Rectal smooth muscle tissue (tissue), 1 donor: ENCODE data around the gene STAT5A.
"Not testable (repeated sequence)": the region's sequence is repeated elsewhere in the genome, so short reads cannot be mapped to it uniquely, and the experiment has no call there.

Experiments used
- H3K27ac ChIP-seq: one replicate; pipeline ENCODE4 v1.7.0; 2013; ENCODE audit warnings: low read depth, low read length, inconsistent platforms
- H3K27me3 ChIP-seq: one replicate; pipeline ENCODE4 v1.7.0; 2013; ENCODE audit warnings: low read length; ENCODE audit not compliant: control insufficient read depth, insufficient read depth
- H3K36me3 ChIP-seq: one replicate; pipeline ENCODE4 v1.7.0; 2013; ENCODE audit warnings: low read length; ENCODE audit not compliant: control insufficient read depth, insufficient read depth
- H3K4me1 ChIP-seq: one replicate; pipeline ENCODE4 v1.7.0; 2013; ENCODE audit warnings: low read length; ENCODE audit not compliant: control insufficient read depth, insufficient read depth
- H3K4me3 ChIP-seq: one replicate; pipeline ENCODE4 v1.7.0; 2013; ENCODE audit warnings: low read length
- H3K9ac ChIP-seq: one replicate; pipeline ENCODE4 v1.7.0; 2013; ENCODE audit warnings: low read length

STAT5A gene

DNA sequence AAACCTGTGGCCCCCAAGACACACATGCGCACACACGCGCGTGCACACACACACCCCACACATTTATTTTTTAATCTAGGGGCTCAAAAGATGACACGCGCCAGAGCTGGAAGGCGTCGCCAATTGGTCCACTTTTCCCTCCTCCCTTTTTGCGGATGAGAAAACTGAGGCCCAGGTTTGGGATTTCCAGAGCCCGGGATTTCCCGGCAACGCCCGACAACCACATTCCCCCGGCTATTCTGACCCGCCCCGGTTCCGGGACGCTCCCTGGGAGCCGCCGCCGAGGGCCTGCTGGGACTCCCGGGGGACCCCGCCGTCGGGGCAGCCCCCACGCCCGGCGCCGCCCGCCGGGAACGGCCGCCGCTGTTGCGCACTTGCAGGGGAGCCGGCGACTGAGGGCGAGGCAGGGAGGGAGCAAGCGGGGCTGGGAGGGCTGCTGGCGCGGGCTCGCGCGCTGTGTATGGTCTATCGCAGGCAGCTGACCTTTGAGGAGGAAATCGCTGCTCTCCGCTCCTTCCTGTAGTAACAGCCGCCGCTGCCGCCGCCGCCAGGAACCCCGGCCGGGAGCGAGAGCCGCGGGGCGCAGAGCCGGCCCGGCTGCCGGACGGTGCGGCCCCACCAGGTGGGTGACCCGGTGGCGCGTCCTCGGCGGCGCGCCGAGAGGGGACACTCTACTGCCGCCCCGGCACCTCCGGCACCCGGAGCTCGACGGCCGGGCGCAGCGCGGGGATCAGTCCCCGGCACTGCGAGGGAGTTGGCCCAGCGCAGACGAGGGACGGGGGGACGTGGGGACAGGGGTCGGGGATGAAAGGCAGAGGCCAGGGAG lies at the start of gene STAT5A:
STAT5A (plus strand) TSS at position 522 of the 826 bp plus-strand sequence. CDS start 914 bp downstream, outside the sequence.
- Histone ChIP-seq H3K4me3 (peak within 1 kb of the TSS; percentile 80), H3K4me1 (peaks cover 10% of the 10 kb centered on the region), H3K9ac (peak within 1 kb of the TSS; percentile 68), H3K27ac (peak within 1 kb of the TSS; percentile 85), H3K36me3 (no peaks in the 10 kb centered on the region), H3K27me3 (no peaks in the 10 kb centered on the region)

DNA sequence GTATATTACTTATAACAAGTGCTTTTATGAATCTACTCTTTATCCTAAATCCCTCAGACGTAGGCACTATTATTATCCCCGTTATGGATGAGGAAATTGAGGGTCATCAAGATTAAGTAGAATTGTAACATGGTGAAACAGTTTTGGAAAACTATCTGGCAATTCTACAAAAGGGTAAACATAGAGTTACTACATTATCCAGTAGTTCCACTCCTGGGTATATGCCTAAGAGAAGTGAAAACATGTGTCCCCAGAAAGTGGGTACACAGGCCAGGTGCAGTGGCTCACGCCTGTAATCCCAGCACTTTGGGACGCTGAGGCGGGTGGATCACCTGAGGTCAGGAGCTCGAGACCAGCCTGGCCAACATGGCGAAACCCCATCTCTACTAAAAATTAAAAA lies 48.7 kb upstream of the STAT5A start:
- H3K27ac ChIP-seq, H3K36me3 ChIP-seq, H3K4me3 ChIP-seq, H3K27me3 ChIP-seq, H3K9ac ChIP-seq, H3K4me1 ChIP-seq: not testable (repeated sequence)

DNA sequence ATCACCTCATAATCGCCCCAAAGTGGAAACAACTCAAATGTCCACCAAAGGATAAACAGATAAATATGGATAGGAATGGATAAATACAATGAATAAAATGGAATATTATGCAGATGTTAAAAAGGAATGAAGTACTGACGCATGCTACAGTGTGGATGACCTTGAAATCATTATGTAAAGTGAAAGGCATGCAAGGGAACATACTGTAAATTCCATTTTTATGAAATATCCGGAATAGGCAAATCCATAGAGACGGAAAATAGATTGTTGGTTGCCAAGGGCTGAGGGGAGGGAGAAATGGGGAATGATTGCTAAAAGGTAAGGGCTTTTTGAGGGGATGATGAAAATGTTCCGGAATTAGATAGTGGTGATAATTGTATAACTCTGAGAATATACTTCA lies 48.1 kb upstream of the STAT5A start:
- Histone ChIP-seq H3K4me1 (no peaks in the 10 kb centered on the region), H3K9ac (no peak overlapping the region), H3K27ac (no peak overlapping the region), H3K36me3 (no peaks in the 10 kb centered on the region), H3K27me3 (no peaks in the 10 kb centered on the region), H3K4me3 (no peak overlapping the region)

DNA sequence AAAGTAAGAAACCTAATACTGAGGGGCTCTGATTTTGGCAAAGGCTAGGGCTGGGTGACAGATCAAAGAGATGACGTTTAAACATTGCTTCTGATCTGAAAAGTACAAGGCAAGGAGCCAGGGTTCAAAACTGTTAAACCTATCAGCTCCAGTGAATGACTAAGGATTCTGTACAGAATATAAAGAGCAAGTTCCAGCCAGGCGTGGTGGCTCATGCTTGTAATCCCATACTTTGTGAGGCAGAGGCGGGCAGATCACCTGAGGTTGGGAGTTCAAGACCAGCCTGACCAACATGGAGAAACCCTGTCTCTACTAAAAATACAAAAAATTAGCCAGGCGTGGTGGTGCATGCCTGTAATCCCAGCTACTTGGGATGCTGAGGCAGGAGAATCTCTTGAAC lies 47.4 kb upstream of the STAT5A start:
- H3K4me1 ChIP-seq, H3K27ac ChIP-seq, H3K27me3 ChIP-seq, H3K36me3 ChIP-seq, H3K4me3 ChIP-seq, H3K9ac ChIP-seq: not testable (repeated sequence)

DNA sequence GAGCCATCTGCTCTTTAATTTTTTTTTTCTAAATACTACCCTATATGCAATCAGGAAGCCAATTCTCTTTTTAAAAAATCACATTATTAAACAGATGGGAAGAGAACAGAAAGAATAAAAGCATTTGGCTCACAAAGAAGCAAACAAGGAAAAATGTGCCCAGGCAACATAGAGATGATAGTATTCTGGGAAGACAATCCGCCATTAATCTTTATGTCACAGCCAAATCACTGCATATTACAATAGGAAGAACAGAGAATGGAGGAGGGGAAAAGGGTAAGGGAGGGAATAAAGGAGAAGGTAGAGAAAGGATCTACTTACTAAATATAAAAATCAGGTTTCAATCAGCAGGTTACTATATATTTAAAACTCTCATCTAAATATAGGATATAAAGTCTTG lies 46.4 kb upstream of the STAT5A start:
- Histone ChIP-seq H3K36me3 (no peaks in the 10 kb centered on the region), H3K27me3 (no peaks in the 10 kb centered on the region), H3K4me3 (no peak overlapping the region), H3K9ac (no peak overlapping the region), H3K27ac (no peak overlapping the region), H3K4me1 (no peaks in the 10 kb centered on the region)

GRCh38 chr17:42243493-42243982 lies 44.8 kb upstream of the STAT5A start:
- H3K36me3 ChIP-seq: no peaks in the 10 kb centered on the region
- no peak overlapping the region for H3K27ac ChIP-seq
- H3K9ac ChIP-seq: no peak overlapping the region
- H3K27me3 ChIP-seq: no peaks in the 10 kb centered on the region
- peaks cover 3% of the 10 kb centered on the region for H3K4me1 ChIP-seq
- no peak overlapping the region for H3K4me3 ChIP-seq

GRCh38 chr17:42244116-42244515 lies 44.2 kb upstream of the STAT5A start:
- not testable (repeated sequence) for H3K9ac ChIP-seq, H3K27ac ChIP-seq, H3K27me3 ChIP-seq, H3K4me3 ChIP-seq, H3K4me1 ChIP-seq, H3K36me3 ChIP-seq

DNA sequence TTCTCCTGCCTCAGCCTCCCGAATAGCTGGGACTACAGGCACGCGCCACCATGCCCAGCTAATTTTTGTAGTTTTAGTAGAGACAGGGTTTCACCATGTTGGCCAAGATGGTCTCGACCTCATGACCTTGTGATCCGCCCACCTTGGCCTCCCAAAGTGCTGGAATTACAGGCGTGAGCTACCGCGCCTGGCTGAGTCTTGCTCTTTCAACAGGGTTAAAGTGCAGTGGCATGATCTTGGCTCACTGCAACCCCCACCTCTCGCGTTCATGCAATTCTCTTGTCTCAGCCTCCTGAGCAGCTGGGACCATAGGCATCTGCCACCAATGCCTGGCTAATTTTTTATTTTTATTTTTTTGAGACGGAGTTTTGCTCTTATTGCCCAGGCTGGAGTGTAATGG lies 43.1 kb upstream of the STAT5A start:
- H3K4me3 ChIP-seq, H3K36me3 ChIP-seq, H3K9ac ChIP-seq, H3K27ac ChIP-seq, H3K4me1 ChIP-seq, H3K27me3 ChIP-seq: not testable (repeated sequence)

- Histone ChIP-seq H3K27ac (peak overlapping the region; percentile 60), H3K27me3 (no peaks in the 10 kb centered on the region), H3K4me3 (no peak overlapping the region), H3K9ac (no peak overlapping the region), H3K4me1 (peaks cover 8% of the 10 kb centered on the region), H3K36me3 (no peaks in the 10 kb centered on the region)
These were observed 41.8 kb upstream of the STAT5A start for GRCh38 chr17:42246515-42246914.

DNA sequence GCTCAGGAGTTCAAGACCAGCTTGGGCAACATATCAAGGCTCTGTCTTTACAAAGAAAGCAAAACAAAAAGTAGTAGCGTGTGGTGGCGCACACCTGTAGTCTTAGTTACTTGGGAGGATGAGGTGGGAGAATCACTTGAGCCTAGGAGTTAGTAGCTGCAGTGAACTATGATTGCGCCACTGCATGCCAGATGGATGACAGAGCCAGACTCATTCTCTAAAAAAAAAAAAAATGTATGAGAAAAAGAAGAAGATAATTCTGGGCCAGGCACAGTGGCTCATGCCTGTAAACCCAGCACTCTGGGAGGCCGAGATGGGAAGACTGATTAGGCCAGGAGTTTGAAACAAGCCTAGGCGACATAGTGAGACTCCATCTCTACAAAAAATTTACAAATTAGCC lies 40.6 kb upstream of the STAT5A start:
- H3K27me3 ChIP-seq: no peaks in the 10 kb centered on the region
- H3K4me3 ChIP-seq: no peak overlapping the region
- no peaks in the 10 kb centered on the region for H3K36me3 ChIP-seq
- no peak overlapping the region for H3K9ac ChIP-seq
- peaks cover 8% of the 10 kb centered on the region for H3K4me1 ChIP-seq
- H3K27ac ChIP-seq: peak overlapping the region; percentile 60

DNA sequence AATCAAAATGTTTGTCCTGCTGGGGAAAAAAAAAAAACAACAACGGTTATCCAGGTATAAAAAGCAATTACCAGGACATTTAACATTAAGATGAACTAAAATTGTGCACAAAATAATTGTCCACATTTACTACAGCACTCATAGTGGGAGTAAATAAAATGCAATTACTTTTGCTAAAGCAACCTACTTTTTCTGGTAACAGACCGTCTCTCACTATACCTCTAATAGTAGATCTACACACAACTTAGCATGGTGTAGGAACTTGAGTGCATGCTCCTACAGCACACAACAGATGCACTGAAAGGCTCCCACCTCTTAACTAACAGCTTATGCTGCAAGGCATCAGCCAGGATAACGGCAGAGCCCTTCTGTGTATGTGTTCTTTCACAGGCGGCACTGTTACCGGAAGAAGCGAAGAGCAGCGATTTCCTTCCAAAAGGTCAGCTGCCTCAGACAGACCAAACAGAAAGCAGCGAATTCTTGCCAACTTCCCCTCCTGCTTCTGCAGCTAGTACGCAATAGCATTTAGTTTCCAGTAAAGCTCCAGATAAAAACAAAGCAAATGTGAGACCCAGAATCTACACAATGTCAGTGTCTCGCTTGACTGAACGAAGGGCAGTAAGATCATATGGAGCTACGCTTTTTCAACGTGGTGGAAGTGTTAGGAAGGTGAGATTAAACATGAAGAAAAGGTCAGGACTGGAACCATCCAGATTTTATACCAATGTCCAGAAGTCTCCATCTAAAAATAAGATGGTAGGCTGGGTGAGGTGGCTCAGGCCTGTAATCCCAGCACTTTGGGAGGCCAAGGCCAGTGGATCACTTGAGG lies 39.7 kb upstream of the STAT5A start:
- no peak overlapping the region for H3K9ac ChIP-seq
- peak overlapping the region; percentile 85 for H3K27ac ChIP-seq
- H3K27me3 ChIP-seq: no peaks in the 10 kb centered on the region
- peaks cover 9% of the 10 kb centered on the region for H3K4me1 ChIP-seq
- H3K36me3 ChIP-seq: no peaks in the 10 kb centered on the region
- peak overlapping the region; percentile 61 for H3K4me3 ChIP-seq

DNA sequence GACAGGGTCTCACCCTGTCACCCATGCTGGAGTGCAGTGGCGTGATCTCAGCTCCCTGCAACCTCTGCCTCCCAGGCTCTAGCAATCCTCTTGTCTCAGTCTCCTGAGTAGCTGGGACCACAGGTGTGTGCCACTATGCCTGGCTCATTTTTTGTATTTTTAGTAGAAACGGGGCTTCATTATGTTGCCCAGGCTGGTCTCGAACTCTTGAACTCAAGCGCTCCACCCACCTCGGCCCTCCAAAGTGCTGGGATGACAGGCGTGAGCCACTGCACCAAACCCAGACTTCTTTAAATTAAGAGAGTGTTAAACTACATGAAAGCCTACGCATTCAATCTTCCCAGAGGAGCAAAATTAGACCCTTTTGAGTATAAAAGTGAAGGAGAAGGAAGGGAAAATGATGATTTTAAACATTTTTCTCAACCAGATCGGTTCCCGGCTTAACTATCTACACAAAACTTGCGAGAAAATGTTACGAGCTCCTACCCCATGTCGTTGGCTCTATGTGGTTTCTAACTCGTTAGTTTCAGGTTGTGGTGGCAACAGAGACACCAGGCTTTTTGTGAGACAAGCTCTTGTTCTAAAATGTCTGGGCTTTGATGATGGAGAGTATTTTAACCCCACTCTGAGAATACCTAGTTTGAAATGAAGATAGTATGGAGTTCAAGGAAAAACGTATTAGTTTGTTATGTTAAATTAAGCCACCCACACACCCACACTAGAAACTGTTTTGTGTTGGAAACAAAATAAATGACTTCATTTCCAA lies 38.4 kb upstream of the STAT5A start:
- H3K9ac ChIP-seq: no peak overlapping the region
- H3K27ac ChIP-seq: no peak overlapping the region
- no peak overlapping the region for H3K4me3 ChIP-seq
- no peaks in the 10 kb centered on the region for H3K27me3 ChIP-seq
- H3K4me1 ChIP-seq: peaks cover 10% of the 10 kb centered on the region
- no peaks in the 10 kb centered on the region for H3K36me3 ChIP-seq
